Activated CD8-positive, alpha-beta memory T cell treated with anti-CD3 and anti-CD28 coated beads for 4 hours (primary cell): ENCODE data around the gene RBM38.

Experiments
- DNase-seq, 2 donors: peaks; one replicate each; pipeline ENCODE4 v3.0.0-alpha.2; 2020; ENCODE audit warnings: low read depth in 2 of 2

Gene RBM38

GRCh38 chr20:57374931-57375651, 16.1 kb upstream of the RBM38 start:
- no peak for DNase-seq

- DNase-seq: no peak
Observed at GRCh38 chr20:57375652-57376230, 15.5 kb upstream of the RBM38 start.

DNA sequence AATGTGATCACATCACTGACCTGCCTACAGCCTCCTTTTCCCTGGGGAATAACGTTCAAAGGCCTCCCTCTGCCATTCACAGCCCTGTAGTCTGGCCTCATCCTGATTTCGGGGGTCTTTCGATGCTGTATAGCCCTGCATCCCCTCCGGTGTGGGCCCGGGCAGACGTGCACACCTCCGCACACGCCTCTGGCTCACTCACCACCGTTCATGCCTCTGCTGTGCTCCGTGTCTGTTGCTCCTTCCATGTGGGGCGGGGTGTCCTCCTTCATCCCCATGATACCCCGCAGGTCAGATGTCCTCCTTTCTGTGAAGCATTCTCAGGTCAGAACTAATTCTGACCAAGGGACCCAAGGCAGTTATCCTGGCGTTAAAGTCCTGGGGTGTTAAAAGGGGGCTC, 13.8 kb upstream of the RBM38 start:
- no peak for DNase-seq

DNA sequence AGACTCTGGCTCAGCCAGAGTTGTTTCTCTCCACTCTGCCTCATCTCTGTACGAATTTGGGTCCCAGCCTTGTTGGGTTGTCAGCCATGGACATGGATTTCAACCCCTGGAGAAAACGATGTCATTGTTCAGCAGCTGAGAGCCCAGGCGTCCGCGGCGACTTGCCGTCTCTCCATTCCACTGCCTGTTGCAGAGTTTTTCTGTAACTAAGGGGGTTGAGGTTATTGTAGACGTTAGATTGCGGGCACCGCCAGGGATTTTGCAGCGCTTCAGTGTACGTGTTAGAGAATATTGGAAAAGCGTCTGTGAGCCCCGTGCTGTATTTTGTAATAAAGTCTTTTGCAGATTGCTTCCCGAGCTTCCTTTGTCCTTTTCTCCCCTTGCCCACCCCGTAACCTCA, 13.1 kb upstream of the RBM38 start:
- DNase-seq: no peak

- no peak for DNase-seq
Observed at GRCh38 chr20:57378646-57379262, 12.4 kb upstream of the RBM38 start.

DNA sequence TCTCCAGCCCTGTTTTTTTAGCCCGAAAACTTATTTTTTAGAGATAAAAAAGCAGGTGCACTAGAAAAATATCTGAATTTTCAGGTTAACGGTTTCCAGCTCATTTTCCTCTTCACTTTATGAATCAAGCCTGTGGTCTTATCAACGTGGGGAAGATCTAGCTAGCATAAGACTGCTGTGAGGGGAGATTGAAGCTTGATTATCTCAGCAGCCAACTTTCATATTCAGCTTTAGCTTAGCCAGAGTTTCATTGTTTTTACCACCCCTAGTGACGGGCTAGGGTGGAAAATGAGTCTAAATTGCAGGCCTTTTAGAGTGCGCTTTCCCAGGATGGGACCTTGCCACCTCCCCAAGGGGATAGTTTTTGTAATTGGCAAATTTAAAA, 11.9 kb upstream of the RBM38 start:
- no peak for DNase-seq

- no peak for DNase-seq
Observed at GRCh38 chr20:57380081-57380750, 11.0 kb upstream of the RBM38 start.

GRCh38 chr20:57381596-57382503, 9.3 kb upstream of the RBM38 start:
- DNase-seq: peak; percentile 69 to 77

- no peak for DNase-seq
Observed at GRCh38 chr20:57382516-57382915, 8.7 kb upstream of the RBM38 start.

DNA sequence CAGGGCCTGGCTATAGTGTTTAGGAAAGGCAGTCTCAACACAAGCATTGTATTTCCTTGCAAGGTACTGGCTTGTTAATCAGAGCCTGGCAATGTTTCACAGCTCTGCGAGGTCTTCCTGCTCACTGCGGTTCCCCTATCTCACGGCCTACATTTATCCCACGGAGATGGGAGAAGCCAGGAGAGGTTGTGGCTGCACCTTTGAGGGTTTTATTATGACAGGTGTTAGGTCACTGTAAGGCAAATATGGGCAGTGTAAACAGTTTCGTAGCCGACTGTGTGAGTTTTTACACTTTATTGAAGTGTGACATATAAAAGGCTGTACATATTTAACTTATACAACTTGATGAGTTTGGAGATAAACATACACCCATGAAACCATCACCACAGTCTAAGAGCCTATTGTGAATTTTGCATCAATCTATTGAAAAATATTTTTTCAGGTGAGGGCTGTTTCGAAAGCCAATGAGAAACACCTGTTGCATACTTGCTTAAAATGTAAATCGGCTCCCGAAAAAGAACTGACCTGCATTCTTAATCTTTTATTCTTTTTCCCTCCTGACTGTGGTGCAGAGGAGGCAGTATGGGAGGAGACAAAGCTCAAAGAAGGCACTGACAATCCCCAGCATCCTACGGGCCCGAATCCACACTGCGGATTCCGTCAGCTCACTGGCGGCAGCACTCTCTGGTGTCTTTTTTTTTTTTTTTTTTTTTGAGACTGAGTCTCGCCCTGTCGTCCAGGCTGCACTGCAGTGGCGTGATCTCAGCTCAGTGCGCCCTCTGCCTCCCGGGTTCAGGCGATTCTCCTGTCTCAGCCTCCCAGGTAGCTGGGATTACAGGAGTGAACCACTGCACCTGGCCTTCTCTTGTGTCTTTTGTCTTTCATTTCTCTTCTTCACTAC, 7.5 kb upstream of the RBM38 start:
- DNase-seq: no peak

DNA sequence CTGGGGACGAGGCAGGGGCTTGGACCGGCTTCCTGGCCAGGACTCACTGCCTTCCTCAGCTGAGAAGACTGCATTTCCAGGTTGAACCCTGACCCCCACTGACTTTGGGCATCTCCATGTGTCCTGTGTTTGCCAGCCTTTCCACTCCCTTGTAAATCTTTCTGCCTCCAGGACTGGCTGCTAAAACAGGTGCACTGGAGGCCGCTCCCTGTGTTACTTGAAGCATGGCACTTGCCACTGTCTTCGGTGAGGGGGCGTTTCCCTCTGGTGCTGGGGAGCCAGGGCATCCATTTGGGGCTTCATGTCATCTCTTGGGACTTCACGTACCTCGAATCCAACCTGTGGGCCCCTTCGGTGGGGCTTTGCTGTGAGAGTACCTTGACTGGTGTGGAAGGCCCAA, 6.7 kb upstream of the RBM38 start:
- no peak for DNase-seq

DNA sequence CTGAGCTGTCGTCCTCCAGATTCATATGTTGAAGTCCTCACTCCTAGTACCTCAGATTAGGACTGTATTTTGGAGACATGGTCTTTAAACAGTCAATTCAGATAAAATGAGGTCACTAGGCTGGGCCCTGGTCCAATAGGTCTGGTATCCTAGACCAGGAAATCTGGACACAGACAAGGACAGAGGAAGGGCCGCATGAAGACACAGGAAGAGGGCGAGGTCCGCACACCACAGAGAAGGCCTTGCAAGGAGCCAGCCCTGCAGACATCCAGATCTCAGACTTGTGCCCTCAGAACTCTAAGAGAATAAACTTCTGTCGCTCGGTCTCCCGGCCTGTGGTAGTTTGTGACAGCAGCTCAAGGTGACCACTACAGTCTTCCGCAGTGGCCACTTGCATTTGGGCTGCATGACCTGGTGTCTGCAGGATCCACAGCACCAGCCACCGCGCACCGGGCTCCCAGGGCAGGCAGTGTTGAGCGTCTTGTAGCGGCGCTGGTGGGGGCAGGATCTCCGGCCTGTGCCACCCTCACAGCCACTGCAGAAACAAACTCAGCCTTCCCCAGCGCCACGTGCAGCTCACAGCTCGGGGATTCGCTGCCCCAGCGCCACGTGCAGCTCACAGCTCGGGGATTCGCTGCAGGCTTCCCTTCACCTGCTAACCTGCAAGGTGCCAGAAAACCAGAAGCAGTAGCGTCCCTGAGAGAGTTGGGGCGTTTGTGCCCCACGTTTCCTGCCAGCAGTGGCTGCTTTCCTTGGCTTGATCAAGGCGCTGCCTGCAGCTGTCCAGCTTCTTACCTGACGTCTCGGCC, 6.0 kb upstream of the RBM38 start:
- DNase-seq: no peak

GRCh38 chr20:57385940-57386339, 5.3 kb upstream of the RBM38 start:
- no peak for DNase-seq

- DNase-seq: no peak
Observed at GRCh38 chr20:57386762-57387161, 4.4 kb upstream of the RBM38 start.

GRCh38 chr20:57387463-57387862, 3.7 kb upstream of the RBM38 start:
- DNase-seq: no peak

- no peak for DNase-seq
Observed at GRCh38 chr20:57387945-57388371, 3.2 kb upstream of the RBM38 start.

DNA sequence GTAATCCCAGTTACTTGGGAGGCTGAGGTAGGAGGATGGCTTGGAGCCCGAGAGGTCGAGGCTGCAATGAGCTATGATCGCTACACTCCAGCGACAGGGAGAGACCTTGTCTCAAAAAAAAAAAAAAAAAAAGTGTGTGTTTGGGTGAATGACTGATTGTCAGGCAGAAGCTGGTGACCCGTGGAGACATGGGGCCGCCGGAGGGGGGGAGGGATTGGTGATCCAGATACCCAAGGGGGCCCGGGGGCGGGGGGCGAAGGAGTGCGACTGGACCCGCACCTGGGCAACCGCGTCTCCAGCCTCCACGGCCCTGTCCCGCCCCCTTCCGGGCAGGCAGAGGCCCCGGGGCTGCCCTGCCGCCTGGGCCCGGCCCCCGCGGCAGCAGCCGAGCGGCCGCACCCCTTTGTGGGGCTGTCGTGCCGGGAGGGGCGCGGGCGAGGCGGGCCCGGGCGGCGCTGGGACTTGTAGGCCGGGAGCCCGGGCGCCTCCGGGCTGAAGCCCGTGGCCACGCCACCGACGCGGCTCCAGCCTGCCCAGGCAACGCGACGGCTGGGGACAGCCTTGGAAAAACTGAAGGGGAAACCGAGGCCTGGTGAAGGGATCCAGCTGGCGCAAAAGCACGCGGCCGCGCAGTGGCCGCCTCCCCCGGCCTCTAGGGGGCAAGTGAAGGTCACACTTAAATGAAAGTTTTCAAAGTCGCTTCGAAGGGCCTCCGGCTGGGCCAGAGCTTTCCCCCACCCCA, 2.1 kb upstream of the RBM38 start:
- DNase-seq: peak; percentile 28 to 31

GRCh38 chr20:57389695-57390603, 1.2 kb upstream of the RBM38 start:
- peak; percentile 36 to 38 for DNase-seq
